OCI-M1 (cell line): ENCODE data around the gene IL2RA.
A peak's percentile ranks its signal among the peaks of the same experiment; 100 is the strongest.
"Not testable (repeated sequence)": the region's sequence is repeated elsewhere in the genome, so short reads cannot be mapped to it uniquely, and the experiment has no call there.

ENCODE experiments used
- DNase-seq: peaks from one replicate; lab custom pipeline; 2025; lab: John Stamatoyannopoulos, UW

IL2RA gene

GRCh38 chr10:6056411-6057135 lies 5.6 kb downstream of the IL2RA start:
- no peak for DNase-seq

- no peak for DNase-seq
Measured at GRCh38 chr10:6055929-6056328, 6.2 kb downstream of the IL2RA start.

- no peak for DNase-seq
Measured at GRCh38 chr10:6054884-6055283, 7.3 kb downstream of the IL2RA start.

GRCh38 chr10:6053816-6054631 lies 8.1 kb downstream of the IL2RA start:
- no peak for DNase-seq

GRCh38 chr10:6053303-6053702 lies 8.9 kb downstream of the IL2RA start:
- no peak for DNase-seq

GRCh38 chr10:6052247-6053221 lies 9.6 kb downstream of the IL2RA start:
- DNase-seq: no peak

GRCh38 chr10:6050801-6051445 lies 11.2 kb downstream of the IL2RA start:
- DNase-seq: peak; percentile 94

GRCh38 chr10:6049031-6049400 lies 13.2 kb downstream of the IL2RA start:
- no peak for DNase-seq

- no peak for DNase-seq
Measured at GRCh38 chr10:6048281-6049030, 13.7 kb downstream of the IL2RA start.

GRCh38 chr10:6047847-6048246 lies 14.3 kb downstream of the IL2RA start:
- DNase-seq: no peak

- DNase-seq: no peak
Measured at GRCh38 chr10:6046773-6047611, 15.2 kb downstream of the IL2RA start.

GRCh38 chr10:6045878-6046772 lies 16.0 kb downstream of the IL2RA start:
- DNase-seq: no peak

GRCh38 chr10:6045314-6045848 lies 16.8 kb downstream of the IL2RA start:
- peak; percentile 91 for DNase-seq

- no peak for DNase-seq
Measured at GRCh38 chr10:6044751-6045313, 17.3 kb downstream of the IL2RA start.

- no peak for DNase-seq
Measured at GRCh38 chr10:6044060-6044459, 18.1 kb downstream of the IL2RA start.

GRCh38 chr10:6043377-6043776 lies 18.8 kb downstream of the IL2RA start:
- not testable (repeated sequence) for DNase-seq

- no peak for DNase-seq
Measured at GRCh38 chr10:6040205-6040604, 22.0 kb downstream of the IL2RA start.

- DNase-seq: no peak
Measured at GRCh38 chr10:6039711-6040110, 22.5 kb downstream of the IL2RA start.
